Coronary artery (tissue), 2 donors: ENCODE measurements around the gene OTUB2.

Experiments
- DNase-seq: peaks from one replicate; pipeline ENCODE4 v3.0.0-alpha.2; 2017; ENCODE audit warnings: low spot score
- H3K27ac ChIP-seq, 2 donors: fragments of 200-600 bp; sonication (generic); one replicate each; pipeline ENCODE4 v1.5.1; 2016 to 2019
- H3K4me3 ChIP-seq: fragments of 200-600 bp; sonication (generic); 2 replicates; pipeline ENCODE4 v1.5.1; 2016; ENCODE audit warnings: mild to moderate bottlenecking, moderate library complexity
- CTCF ChIP-seq: fragments of 200-600 bp; sonication (generic); IDR thresholded peaks from one replicate; pipeline ENCODE4 v1.5.1; 2019; ENCODE audit warnings: antibody characterized with exemption

OTUB2 gene

GRCh38 chr14:94043756-94044475 is 17.8 kb downstream of the OTUB2 start:
- Histone ChIP-seq H3K4me3 (no peak overlapping the region), H3K27ac (no peak overlapping the region)
- no peak for DNase-seq
- TF ChIP-seq CTCF, result no peak

- DNase-seq, result peak; percentile 47
- no peak for TF ChIP-seq CTCF
- Histone ChIP-seq H3K4me3 (no peak overlapping the region), H3K27ac (no peak overlapping the region)
Measured at GRCh38 chr14:94044476-94045091, 18.4 kb downstream of the OTUB2 start.

GRCh38 chr14:94045101-94045500 is 19.0 kb downstream of the OTUB2 start:
- no peak overlapping the region for H3K27ac ChIP-seq
- no peak for TF ChIP-seq CTCF
- H3K4me3 ChIP-seq, result no peak overlapping the region
- DNase-seq, result peak; percentile 50

GRCh38 chr14:94045563-94046345 is 19.6 kb downstream of the OTUB2 start:
- DNase-seq, result peak; percentile 29

GRCh38 chr14:94046696-94047250 is 20.6 kb downstream of the OTUB2 start:
- peak; percentile 21 for DNase-seq
- Histone ChIP-seq H3K4me3 (no peak overlapping the region), H3K27ac (no peak overlapping the region)
- TF ChIP-seq CTCF, result no peak

More at GRCh38 chr14:94045563-94046345, 19.6 kb downstream of the OTUB2 start:
- Histone ChIP-seq H3K4me3 (no peak overlapping the region), H3K27ac (no peak overlapping the region)
- no peak for TF ChIP-seq CTCF

GRCh38 chr14:94047581-94047980 is 21.4 kb downstream of the OTUB2 start:
- DNase-seq, result peak; percentile 38
- TF ChIP-seq CTCF, result no peak
- H3K27ac ChIP-seq, result no peak overlapping the region
- H3K4me3 ChIP-seq, result no peak overlapping the region
